HG03135 (cell line): ENCODE results near the gene GRIK3.

Experiments
- ATAC-seq: cut with Tn5 transposase; IDR thresholded peaks from one replicate; pipeline ENCODE4 v1.9.1; 2021; ENCODE audit warnings: mild to moderate bottlenecking, moderate library complexity; ENCODE audit not compliant: unreplicated experiment

GRIK3 gene

GRCh38 chr1:37047542-37047941 is 13.2 kb upstream of the GRIK3 start:
- no peak for ATAC-seq

GRCh38 chr1:37043101-37043500 is 8.8 kb upstream of the GRIK3 start:
- no peak for ATAC-seq

GRCh38 chr1:37042506-37042905 is 8.2 kb upstream of the GRIK3 start:
- ATAC-seq, result no peak

GRCh38 chr1:37041483-37041882 is 7.2 kb upstream of the GRIK3 start:
- no peak for ATAC-seq

- ATAC-seq, result no peak
Observed at GRCh38 chr1:37040773-37041172, 6.5 kb upstream of the GRIK3 start.

GRCh38 chr1:37040261-37040660 is 5.9 kb upstream of the GRIK3 start:
- ATAC-seq, result no peak

- ATAC-seq, result no peak
Observed at GRCh38 chr1:37038227-37039093, 4.1 kb upstream of the GRIK3 start.

GRCh38 chr1:37037690-37038089 is 3.4 kb upstream of the GRIK3 start:
- no peak for ATAC-seq

- ATAC-seq, result no peak
Observed at GRCh38 chr1:37036667-37037053, 2.3 kb upstream of the GRIK3 start.

GRCh38 chr1:37035796-37036666 is 1.7 kb upstream of the GRIK3 start:
- ATAC-seq, result no peak

- no peak for ATAC-seq
Observed at GRCh38 chr1:37035014-37035691, 838 bp upstream of the GRIK3 start.

GRCh38 chr1:37033355-37034101 is 787 bp downstream of the GRIK3 start:
- no peak for ATAC-seq

GRCh38 chr1:37032660-37033354 is 1.5 kb downstream of the GRIK3 start:
- no peak for ATAC-seq

- no peak for ATAC-seq
Observed at GRCh38 chr1:37031871-37032270, 2.4 kb downstream of the GRIK3 start.

- no peak for ATAC-seq
Observed at GRCh38 chr1:37031429-37031828, 2.9 kb downstream of the GRIK3 start.

- no peak for ATAC-seq
Observed at GRCh38 chr1:37028981-37029617, 5.2 kb downstream of the GRIK3 start.

GRCh38 chr1:37021502-37021901 is 12.8 kb downstream of the GRIK3 start:
- ATAC-seq, result no peak

- ATAC-seq, result no peak
Observed at GRCh38 chr1:37020653-37021277, 13.6 kb downstream of the GRIK3 start.

- no peak for ATAC-seq
Observed at GRCh38 chr1:37018510-37018909, 15.8 kb downstream of the GRIK3 start.
